VCaP (cell line): Measurements from ENCODE around the gene CCT3.

Experiments used
- H3K27ac ChIP-seq: fragments of 450-650 bp; 2 replicates; pipeline ENCODE4 v1.5.1; 2017
- CTCF ChIP-seq: fragments of 450-650 bp; conservative IDR thresholded peaks from 2 replicates; pipeline ENCODE4 v1.5.1; 2017; ENCODE audit warnings: mild to moderate bottlenecking, moderate library complexity

Gene CCT3

DNA sequence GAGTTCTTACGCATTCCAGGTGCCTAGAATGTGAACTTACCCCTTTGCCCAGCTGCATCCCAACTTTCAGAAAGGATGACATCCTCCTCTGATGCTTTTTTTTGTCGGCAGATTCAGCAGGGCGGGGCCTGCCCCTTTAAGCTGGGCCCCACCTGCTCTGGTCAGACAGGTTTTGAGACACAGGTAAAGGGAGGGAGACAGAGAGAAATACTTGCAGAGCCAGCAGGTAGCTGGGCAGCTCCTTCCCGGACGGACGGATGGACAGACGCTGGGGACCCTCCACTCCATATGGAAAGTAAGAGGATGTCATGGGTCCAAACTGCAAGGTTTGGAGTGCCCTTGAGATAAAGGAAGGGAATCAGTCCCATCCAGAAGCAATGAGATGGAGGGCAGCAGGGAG lies 54.0 kb downstream of the CCT3 start, which contains the start of gene TMEM79:
TMEM79 (plus strand) TSS at position 214 of the 400 bp plus-strand sequence. CDS start 902 bp downstream, outside the sequence.
- H3K27ac ChIP-seq, result peak within 1 kb of the TSS; percentile 92

DNA sequence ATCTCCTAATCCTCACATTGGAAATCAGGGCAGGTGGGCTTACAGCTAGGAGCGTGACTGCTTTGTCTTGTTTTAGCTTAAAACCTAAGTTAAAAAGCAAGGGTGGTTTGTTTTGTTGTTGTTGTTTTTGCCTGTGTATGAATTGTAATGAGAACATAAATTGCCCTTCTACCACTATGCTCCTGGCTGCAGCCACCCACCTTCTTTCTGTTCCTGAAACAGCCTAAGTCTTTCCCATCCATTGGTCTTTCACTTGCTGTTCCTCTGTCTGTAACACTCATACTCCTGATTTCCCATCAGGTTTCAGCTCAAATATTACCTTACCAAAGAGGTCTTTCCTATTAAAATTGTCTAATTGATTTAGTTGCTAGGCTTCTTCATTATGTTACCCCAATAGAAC lies 54.6 kb downstream of the CCT3 start:
- no peak for TF ChIP-seq CTCF
- peak overlapping the region; percentile 92 for H3K27ac ChIP-seq

More for the DNA sequence above, 54.0 kb downstream of the CCT3 start, which contains the start of gene TMEM79:
- TF ChIP-seq CTCF, result no peak

DNA sequence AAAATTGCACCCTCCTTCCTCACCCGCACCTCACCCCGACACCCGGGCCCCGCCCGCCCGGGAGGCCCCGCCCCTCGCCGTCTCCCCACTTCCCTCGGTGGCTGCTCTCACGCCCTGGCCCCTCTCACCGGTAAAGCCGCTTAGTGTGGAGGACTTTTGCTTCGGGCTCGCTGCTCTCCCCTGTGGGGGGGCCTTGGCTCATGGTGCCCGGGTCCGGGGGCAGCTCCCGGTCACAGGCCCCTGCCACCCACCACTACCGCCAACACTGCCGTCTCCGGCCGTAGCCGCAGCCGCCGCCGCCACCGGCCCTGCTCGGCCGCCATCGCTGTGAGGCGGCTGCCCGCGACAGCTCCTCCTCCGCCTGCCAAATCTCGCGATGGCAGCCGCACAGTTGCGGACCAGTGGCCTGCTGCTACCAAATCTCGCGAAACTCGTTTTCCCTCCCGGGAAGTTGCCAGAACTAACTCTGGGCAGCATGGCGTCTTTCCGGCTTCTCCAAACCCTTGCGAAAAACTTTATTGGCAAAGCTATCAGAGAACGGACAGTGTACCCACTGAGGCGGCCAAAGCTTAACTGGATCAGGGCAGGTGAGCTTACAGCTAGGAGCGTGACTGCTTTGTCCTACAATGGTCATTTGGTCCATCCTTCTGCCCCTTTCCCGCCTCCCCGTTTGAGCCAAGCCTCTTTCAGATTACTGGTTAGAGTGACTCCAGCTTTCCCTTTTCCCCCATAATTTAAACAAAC lies 55.4 kb downstream of the CCT3 start, which contains the start of gene SMG5:
SMG5 (minus strand) TSS at position 347 of the 744 bp plus-strand sequence; CDS start at position 202, 145 bp downstream.
- no peak for TF ChIP-seq CTCF
- peak within 1 kb of the TSS; percentile 92 for H3K27ac ChIP-seq

- TF ChIP-seq CTCF, result no peak
- H3K27ac ChIP-seq, result peak overlapping the region; percentile 92
Observed at GRCh38 chr1:156281693-156282478, 56.2 kb downstream of the CCT3 start.

- H3K27ac ChIP-seq, result peak overlapping the region; percentile 92
- TF ChIP-seq CTCF, result no peak
Observed at GRCh38 chr1:156281281-156281680, 56.8 kb downstream of the CCT3 start.

- H3K27ac ChIP-seq, result no peak overlapping the region
- no peak for TF ChIP-seq CTCF
Observed at GRCh38 chr1:156279837-156280236, 58.3 kb downstream of the CCT3 start.

- H3K27ac ChIP-seq, result no peak overlapping the region
- TF ChIP-seq CTCF, result no peak
Observed at GRCh38 chr1:156276966-156277381, 61.1 kb downstream of the CCT3 start.
